OCI-LY1 (cell line): Measurements from ENCODE around the gene XIRP1.

Experiments
- H2AFZ ChIP-seq: fragments of 200-600 bp; sonication (generic), shearing (Covaris generic); 2 replicates; pipeline ENCODE4 v1.6.0; 2014; ENCODE audit warnings: antibody characterized with exemption, mild to moderate bottlenecking, low read length
- H3F3A ChIP-seq: fragments of 200-600 bp; sonication (generic), shearing (Covaris generic); 2 replicates; pipeline ENCODE4 v1.6.0; 2014; ENCODE audit warnings: mild to moderate bottlenecking, antibody characterized with exemption, low read length, moderate library complexity; ENCODE audit not compliant: insufficient read depth
- H3K27ac ChIP-seq: fragments of 200-600 bp; sonication (generic); 2 replicates; pipeline ENCODE4 v1.5.1; 2014; ENCODE audit warnings: low read length, mixed run types, mild to moderate bottlenecking, low read depth; ENCODE audit not compliant: poor library complexity, severe bottlenecking
- H3K27me3 ChIP-seq: fragments of 200-600 bp; sonication (generic); 2 replicates; pipeline ENCODE4 v1.6.0; 2014; ENCODE audit warnings: antibody characterized with exemption, mild to moderate bottlenecking, low read length, moderate library complexity; ENCODE audit not compliant: insufficient read depth
- H3K36me3 ChIP-seq: fragments of 200-600 bp; sonication (generic); 2 replicates; pipeline ENCODE4 v1.6.1; 2014; ENCODE audit warnings: mild to moderate bottlenecking, antibody characterized with exemption, low read length, moderate library complexity, mixed read lengths; ENCODE audit not compliant: insufficient read depth
- H3K4me1 ChIP-seq: fragments of 200-600 bp; sonication (generic); 2 replicates; pipeline ENCODE4 v1.5.1; 2014; ENCODE audit warnings: mild to moderate bottlenecking, low read length, moderate library complexity; ENCODE audit not compliant: insufficient read depth, severe bottlenecking
- H3K4me2 ChIP-seq: fragments of 200-600 bp; sonication (generic), shearing (Covaris generic); 2 replicates; pipeline ENCODE4 v1.6.1; 2014; ENCODE audit warnings: low read length
- H3K4me3 ChIP-seq: fragments of 200-600 bp; sonication (generic); 2 replicates; pipeline ENCODE4 v1.5.1; 2014; ENCODE audit warnings: low read length, low read depth, mild to moderate bottlenecking, mixed read lengths; ENCODE audit not compliant: poor library complexity, severe bottlenecking
- H3K79me2 ChIP-seq: fragments of 200-600 bp; shearing (Covaris generic); 2 replicates; pipeline ENCODE4 v1.6.1; 2016; ENCODE audit warnings: mixed run types, low read length, mixed read lengths; ENCODE audit not compliant: insufficient read depth
- H3K9ac ChIP-seq: fragments of 200-600 bp; sonication (generic), shearing (Covaris generic); 2 replicates; pipeline ENCODE4 v1.6.1; 2014; ENCODE audit warnings: mild to moderate bottlenecking, low read length, mixed read lengths
- H3K9me2 ChIP-seq: fragments of 200-600 bp; sonication (generic), shearing (Covaris generic); 2 replicates; pipeline ENCODE4 v1.6.1; 2014; ENCODE audit warnings: low read depth, mild to moderate bottlenecking, low read length, mixed read lengths
- H3K9me3 ChIP-seq: fragments of 200-600 bp; shearing (Covaris generic); 2 replicates; pipeline ENCODE4 v1.6.1; 2014; ENCODE audit warnings: low read length, mixed read lengths
- H4K20me1 ChIP-seq: fragments of 200-600 bp; sonication (generic), shearing (Covaris generic); 2 replicates; pipeline ENCODE4 v1.6.0; 2016; ENCODE audit warnings: mild to moderate bottlenecking, low read length; ENCODE audit not compliant: insufficient read depth
- CTCF ChIP-seq: fragments of 200-600 bp; sonication (generic), shearing (Covaris generic); IDR thresholded peaks from 2 replicates; pipeline ENCODE4 v1.5.1; 2017; ENCODE audit warnings: mild to moderate bottlenecking, antibody characterized with exemption, low read length, moderate library complexity, mixed read lengths
- EZH2 ChIP-seq: fragments of 200-600 bp; sonication (generic), shearing (Covaris generic); IDR thresholded peaks from 2 replicates; pipeline ENCODE4 v1.8.0; 2017; ENCODE audit warnings: borderline replicate concordance, mixed run types, mild to moderate bottlenecking, antibody characterized with exemption, low read length, moderate library complexity, mixed read lengths

Gene XIRP1

GRCh38 chr3:39169712-39170111 lies 22.7 kb downstream of the XIRP1 start:
- Histone ChIP-seq H3K4me1 (no peaks in the 10 kb centered on the region), H3K4me2 (no peak overlapping the region), H2AFZ (no peak overlapping the region), H3K27me3 (no peaks in the 10 kb centered on the region), H3K9ac (no peak overlapping the region), H3K9me3 (no peaks in the 10 kb centered on the region), H3K4me3 (no peak overlapping the region), H3F3A (no peaks in the 10 kb centered on the region), H4K20me1 (no peaks in the 10 kb centered on the region), H3K27ac (no peak overlapping the region), H3K79me2 (no peaks in the 10 kb centered on the region), H3K36me3 (no peaks in the 10 kb centered on the region), H3K9me2 (no peaks in the 10 kb centered on the region)
- TF ChIP-seq EZH2: no peak

DNA sequence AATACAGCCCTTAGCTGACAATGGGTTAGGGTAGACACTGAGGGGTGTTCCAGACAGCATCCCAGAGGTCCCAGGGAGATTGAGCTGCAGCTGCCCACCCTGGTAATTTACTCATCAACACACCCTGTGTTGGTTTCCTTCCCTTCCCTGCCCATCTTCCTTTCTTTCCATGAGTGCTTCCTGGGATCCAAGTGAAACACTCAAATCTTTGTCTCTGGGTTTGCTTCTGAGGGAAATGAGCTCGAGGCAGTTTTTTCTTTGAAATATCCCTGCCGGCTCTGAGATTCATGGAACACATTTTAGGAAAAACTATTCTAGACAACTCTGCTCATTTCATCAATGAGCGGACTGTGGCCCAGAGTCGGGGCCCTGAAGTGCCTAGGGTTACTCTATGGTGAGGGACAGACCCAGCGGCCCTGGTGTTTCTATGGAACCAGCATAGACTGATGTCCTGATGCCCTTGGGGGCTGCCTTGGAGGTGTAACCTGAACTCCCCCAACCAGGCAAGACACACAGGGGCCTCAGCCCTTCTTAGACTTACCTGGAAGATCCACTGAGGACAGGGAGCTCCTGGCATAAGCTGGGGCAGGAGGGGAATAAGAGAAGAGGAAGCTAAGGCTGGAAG lies 24.1 kb downstream of the XIRP1 start:
- no peak overlapping the region for H2AFZ ChIP-seq
- H3K27me3 ChIP-seq: no peaks in the 10 kb centered on the region
- no peak overlapping the region for H3K4me3 ChIP-seq
- TF ChIP-seq EZH2 (no peak), CTCF (no peak)
- H3K36me3 ChIP-seq: no peaks in the 10 kb centered on the region
- H3K27ac ChIP-seq: no peak overlapping the region
- no peak overlapping the region for H3K4me2 ChIP-seq
- no peaks in the 10 kb centered on the region for H4K20me1 ChIP-seq
- no peak overlapping the region for H3K9ac ChIP-seq
- no peaks in the 10 kb centered on the region for H3K9me3 ChIP-seq
- no peaks in the 10 kb centered on the region for H3K9me2 ChIP-seq
- H3F3A ChIP-seq: no peaks in the 10 kb centered on the region
- no peaks in the 10 kb centered on the region for H3K79me2 ChIP-seq
- no peaks in the 10 kb centered on the region for H3K4me1 ChIP-seq

DNA sequence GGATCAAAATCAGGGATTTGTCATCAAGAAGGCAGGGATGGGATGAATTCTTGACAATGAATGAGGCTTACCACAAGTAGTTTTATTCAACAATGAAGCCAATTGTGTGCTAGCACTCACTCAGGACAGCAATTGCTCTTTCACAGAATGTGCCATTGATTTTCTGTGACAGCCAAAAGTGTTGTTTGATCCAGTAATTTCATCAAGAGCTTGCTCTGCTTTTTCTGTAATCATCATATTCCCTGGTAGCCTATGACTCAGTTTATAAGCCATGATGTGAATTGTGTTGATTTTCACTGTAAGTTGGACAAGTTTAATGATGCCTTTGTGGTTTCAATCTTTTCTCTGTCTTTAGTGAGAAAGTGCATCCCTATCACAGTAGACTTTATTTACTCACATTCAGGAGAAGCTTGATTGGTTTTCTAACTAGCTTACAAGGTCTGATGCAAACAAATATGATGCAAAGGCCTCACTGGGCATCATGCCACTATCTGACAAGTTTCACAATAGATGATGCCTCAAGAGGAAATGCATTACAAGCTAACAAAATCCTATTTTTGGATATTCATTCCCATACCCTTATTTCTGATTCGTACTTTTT lies 25.4 kb downstream of the XIRP1 start:
- no peaks in the 10 kb centered on the region for H3K4me1 ChIP-seq
- H3F3A ChIP-seq: no peaks in the 10 kb centered on the region
- no peaks in the 10 kb centered on the region for H3K79me2 ChIP-seq
- H3K9ac ChIP-seq: no peak overlapping the region
- H2AFZ ChIP-seq: no peak overlapping the region
- no peak overlapping the region for H3K4me2 ChIP-seq
- TF ChIP-seq CTCF (no peak), EZH2 (no peak)
- no peaks in the 10 kb centered on the region for H3K27me3 ChIP-seq
- no peaks in the 10 kb centered on the region for H3K9me2 ChIP-seq
- no peaks in the 10 kb centered on the region for H4K20me1 ChIP-seq
- no peaks in the 10 kb centered on the region for H3K36me3 ChIP-seq
- H3K27ac ChIP-seq: no peak overlapping the region
- no peaks in the 10 kb centered on the region for H3K9me3 ChIP-seq
- H3K4me3 ChIP-seq: no peak overlapping the region
